PC-9 (cell line): ENCODE data around the gene ZNF146.

ENCODE experiments used
- CTCF ChIP-seq: fragments of 200-600 bp; sonication (generic); conservative IDR thresholded peaks from 2 replicates; pipeline ENCODE4 v1.6.1; 2017; ENCODE audit warnings: mixed run types, antibody characterized with exemption, mild to moderate bottlenecking, moderate library complexity
- EZH2 ChIP-seq: fragments of 200-600 bp; sonication (generic); IDR thresholded peaks from 2 replicates; pipeline ENCODE4 v1.8.0; 2017; ENCODE audit warnings: antibody characterized with exemption, low read depth

- TF ChIP-seq EZH2, result no peak
- no peak for TF ChIP-seq CTCF
Measured at GRCh38 chr19:36265064-36265463, 50.2 kb downstream of the ZNF146 start.
